ENCODE results near the gene SBNO2.

Gene SBNO2

DNA sequence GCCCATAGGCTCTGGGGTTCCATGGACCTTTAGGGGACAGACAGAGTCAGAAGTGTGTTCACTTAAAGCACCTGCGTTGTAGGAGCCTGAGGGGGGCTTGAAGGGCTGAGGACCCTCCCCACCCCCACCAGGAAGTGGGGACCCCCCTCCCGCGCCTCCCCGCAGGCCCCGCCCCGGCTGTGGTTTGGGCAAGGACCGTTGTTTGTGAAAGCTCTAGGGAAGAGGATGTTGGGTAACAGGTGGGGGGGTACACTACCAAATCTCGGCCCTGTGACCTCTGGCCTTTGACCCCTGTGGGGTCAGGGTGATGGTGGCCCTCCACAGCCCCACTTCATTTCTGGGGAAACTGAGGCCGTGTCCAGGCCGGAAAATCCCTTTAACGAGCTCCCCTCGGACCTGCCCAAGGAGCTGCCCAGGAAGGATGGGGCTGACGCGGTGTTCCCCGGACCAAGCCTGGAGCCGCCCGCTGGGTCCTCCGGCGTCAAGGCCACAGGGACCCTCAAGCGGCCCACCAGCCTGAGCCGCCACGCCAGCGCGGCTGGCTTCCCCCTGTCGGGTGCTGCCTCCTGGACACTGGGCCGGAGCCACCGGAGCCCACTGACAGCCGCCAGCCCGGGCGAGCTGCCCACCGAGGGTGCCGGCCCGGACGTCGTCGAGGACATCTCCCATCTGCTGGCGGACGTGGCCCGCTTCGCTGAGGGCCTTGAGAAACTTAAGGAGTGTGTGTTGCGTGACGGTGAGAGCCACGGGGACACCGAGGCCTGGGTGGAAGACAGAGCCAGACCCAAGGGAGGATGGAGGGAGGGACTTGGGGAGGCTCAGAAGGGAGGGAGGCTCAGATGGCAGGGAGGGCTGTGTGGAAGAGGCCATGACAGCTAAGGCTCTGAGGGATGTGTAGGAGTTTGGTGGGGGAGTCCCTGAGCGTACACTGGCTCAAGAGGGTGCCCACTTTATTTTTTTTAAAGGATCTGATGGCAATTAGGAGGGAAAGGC lies 105.8 kb downstream of the SBNO2 start:
- no peak for DNase-seq

DNA sequence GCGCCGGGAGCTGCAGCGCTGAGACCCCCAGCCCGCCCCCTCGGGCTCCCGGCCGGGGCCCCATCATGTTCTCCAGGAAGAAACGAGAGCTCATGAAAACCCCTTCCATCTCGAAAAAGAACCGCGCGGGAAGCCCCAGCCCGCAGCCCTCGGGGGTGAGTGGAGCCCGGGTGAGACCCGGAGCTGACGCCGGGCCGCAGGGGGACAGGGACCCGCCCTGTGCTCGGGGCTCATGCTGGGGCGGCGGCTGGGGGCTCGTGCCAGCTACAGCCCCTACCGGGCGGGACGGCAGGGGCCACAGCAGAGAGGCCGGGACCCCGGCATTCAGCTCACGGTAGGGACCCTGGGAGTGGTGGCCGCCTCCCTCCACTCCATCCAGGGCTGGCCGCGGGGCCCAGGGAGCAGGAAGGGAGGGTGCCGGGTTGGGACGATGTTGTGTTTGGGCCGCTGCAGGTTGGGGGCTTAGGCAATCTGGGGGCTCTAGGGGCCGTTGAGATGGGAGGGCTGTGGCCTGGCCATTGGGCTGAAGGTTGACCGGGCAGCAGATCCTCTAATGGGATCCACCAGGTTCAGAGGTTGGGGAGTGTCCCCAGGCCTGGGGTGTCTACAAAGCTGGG lies 106.6 kb downstream of the SBNO2 start:
- no peak for DNase-seq

DNA sequence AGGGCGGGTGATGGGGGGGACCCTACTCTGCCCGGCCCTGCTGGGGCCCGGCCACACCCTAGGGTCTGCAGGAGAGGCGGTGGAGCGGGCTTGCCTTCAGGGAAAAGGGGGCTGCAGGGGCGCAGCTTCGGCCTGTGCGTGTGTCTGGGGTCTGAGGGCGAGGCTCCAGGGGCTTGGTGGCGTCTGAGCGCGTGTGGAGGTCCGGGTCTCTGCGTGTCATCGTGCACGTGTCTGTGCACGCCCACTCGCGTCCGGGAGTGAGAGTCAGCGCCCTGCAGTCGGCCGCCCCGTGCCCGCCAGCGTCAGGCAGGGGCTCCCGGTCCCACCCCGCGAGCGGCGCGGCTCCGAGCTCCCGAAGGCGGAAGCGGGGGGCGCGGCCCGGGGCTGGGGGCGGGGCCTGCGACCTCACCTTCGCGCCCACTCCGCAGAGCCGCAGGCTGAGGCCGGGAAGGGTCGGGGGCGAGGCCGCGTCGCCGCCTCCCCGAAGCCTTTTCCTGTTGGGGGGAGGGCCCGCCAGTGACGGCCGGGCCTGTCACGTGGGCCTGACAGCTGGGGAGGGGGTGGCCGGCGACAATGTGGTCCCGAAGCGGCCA lies 107.2 kb downstream of the SBNO2 start, which contains the start of gene ARHGAP45:
Gene ARHGAP45 (plus strand): TSS at position 420 of the 593 bp plus-strand sequence. CDS start 239 bp downstream, outside the sequence.
- DNase-seq, result no peak

DNA sequence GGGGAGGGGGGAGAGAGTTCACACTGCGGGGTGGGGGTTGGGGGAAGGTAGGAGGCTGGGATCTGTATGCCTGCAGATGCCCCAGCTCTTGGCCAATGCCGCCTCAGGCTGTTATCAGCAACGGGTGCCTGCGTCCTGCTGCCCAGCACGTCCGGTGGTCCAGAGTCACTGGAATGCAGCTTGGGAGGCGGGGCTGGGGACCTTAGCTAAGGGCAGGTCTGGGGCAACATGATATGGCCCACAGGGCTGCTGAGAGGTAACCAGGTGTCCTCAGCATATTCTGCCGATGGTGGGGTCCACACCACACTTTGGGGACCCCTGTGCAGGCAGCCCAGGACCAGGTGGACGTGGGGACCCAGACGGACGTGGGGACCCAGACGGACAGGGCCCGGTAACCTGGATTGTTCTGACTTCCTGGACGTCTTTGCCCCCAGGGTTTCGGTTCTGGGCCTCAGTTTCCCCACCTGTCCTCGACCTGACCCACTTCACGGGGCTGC lies 107.8 kb downstream of the SBNO2 start:
- DNase-seq, result no peak

DNA sequence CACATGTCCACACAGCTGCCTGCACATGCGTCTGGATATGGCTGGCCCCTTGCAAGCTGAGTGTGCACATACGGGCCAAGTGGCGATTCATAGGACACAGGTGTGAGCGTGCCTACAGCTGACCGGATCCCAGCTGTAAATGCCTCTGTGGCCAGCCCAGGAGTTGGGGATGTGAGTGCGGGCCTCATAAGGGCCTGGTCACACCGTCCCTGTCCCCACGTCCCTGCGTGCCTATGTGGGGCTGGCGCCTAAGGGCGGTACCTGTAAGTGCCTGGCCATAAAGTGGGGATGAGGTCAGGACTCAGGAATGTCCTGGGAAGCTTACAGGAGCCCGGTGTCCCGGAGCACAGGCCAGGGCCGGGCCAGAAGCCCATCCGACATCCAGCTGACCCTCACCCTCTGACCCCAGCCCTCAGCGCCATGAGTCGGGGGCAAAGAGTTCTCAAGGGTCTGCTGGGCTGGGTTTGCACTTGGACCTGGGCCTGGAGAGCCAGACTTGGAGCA lies 108.4 kb downstream of the SBNO2 start:
- no peak for DNase-seq

DNA sequence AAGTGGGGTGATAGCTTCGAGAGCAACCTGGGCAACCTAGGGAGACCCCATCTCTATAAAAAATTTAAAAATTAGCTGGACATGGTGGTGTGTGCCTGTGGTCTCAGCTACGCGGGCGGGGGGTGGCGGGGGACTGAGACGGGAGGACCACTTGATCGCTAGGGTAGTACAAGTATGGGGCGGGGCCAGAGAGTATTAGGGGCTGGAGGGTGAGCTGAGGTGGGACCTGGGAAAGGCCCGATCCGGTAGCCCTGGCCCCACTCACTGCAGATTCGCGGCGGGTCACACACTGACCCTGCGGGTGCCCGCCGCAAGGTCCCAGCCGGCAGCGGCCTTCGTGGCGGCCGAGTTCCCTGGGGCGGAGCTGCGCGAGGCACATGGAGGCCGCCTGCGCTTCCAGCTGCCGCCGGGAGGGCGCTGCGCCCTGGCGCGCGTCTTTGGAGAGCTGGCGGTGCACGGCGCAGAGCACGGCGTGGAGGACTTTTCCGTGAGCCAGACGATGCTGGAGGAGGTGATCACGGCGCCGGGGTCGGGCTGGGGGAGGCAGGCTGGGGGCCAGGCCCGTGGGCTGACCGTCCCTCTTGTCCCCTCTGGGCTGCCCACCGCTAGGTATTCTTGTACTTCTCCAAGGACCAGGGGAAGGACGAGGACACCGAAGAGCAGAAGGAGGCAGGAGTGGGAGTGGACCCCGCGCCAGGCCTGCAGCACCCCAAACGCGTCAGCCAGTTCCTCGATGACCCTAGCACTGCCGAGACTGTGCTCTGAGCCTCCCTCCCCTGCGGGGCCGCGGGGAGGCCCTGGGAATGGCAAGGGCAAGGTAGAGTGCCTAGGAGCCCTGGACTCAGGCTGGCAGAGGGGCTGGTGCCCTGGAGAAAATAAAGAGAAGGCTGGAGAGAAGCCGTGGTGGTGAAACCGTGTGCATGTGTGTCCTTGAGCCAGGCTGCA lies 109.1 kb downstream of the SBNO2 start:
- peak; percentile 71 for DNase-seq

DNA sequence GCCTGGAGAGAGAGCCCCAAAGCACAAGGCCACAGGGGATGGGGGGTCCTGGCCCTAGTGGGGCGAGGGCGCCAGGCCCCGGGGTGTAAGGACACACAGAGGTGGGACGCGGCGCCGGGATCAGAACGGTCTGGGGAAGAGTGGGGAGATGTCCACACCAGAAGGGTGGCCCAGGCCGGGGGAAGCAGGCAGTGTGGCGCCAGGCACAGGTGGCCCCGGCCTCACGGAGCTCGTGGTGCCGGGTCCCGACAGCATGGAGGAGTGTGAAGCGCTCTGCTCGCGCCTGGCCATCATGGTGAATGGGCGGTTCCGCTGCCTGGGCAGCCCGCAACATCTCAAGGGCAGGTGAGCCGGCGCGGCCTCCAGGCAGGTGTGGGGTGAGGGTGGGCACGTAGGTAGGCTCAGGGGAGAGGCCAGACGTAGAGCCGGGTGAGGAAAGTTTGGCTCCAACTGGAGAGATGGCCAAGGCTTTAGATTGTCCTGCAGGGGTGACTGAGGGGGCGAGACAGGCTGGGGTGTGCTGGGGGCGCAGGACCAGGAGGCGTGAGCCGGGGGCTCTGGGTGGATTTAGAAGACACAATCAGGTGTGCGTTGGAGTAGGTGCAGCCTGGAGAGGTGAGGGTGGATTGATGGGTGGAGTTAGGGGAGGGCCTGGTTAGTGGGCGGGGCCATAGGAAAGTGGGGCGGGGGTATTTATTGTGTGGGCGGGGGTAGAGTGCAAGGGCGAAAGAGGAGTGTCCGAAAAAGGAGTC lies 110.0 kb downstream of the SBNO2 start:
- DNase-seq, result no peak

DNA sequence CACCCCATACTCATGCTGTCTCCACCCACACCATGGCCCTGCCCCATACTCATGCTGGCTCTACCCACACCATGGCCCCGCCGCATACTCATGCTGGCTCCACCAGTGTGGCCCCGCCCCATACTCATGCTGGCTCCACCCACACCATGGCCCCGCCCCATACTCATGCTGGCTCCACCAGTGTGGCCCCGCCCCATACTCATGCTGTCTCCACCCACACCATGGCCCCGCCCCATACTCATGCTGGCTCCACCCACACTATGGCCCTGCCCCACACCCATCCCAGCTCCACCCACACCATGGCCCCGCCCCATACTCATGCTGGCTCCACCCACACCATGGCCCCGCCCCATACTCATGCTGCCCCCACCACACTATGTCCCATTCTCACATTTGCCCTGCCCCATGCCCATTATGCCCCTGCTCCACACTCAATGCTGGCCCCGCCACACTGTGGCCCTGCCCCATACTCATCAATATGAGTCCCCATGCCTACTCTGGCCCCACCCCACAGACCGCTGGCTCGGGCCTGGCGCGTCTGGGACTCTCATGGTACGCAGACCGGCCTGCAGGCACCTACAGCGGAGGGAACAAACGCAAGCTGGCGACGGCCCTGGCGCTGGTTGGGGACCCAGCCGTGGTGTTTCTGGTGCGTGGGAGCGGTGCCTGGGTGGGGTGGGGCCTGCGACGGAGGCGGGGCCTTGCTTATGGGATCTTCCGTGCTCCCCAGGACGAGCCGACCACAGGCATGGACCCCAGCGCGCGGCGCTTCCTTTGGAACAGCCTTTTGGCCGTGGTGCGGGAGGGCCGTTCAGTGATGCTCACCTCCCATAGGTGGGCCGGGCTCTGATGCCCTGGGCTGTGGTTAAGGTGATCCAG lies 110.8 kb downstream of the SBNO2 start:
- DNase-seq, result no peak

DNA sequence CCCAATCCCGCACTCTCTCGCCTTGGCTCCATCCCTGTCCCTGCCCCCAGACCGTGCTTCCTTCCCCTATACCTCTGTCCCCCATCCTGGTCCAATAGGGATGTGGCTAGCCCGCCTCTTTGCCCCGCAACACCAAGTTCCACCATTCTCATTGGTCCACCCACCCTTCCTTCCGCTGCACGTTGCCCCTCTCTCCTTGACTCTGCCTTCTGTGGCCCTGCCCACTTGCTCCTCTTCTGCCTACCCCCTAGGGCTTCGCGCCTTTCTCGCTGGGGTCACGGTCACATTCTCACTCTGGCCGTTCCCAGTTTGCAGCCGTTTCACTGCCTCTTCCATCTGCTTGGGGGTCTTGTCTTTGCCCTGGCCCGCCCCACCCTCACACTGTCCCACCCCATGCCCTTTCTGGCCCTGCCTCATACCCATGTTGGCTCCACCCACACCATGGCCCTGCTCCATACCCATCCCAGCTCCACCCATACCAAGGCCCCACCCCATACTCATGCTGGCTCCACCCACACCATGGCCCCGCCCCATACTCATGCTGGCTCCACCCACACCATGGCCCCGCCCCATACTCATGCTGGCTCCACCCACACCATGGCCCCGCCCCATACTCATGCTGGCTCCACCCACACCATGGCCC lies 111.6 kb downstream of the SBNO2 start:
- DNase-seq, result no peak

DNA sequence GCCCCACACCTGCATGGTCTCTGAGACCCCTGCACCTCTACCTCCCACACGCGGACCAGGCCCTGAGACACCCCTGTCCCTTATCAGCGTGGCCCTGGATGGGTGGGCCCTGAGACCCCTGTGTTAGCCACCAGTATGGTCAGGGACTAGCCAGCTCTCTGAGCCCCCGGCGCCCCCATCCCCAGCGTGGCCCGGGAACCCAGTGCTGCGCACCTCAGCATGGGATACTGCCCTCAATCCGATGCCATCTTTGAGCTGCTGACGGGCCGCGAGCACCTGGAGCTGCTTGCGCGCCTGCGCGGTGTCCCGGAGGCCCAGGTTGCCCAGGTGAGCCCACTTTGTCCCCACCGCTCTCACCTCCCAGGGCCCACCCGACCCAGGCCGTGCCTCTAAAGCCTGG lies 112.1 kb downstream of the SBNO2 start:
- no peak for DNase-seq

DNA sequence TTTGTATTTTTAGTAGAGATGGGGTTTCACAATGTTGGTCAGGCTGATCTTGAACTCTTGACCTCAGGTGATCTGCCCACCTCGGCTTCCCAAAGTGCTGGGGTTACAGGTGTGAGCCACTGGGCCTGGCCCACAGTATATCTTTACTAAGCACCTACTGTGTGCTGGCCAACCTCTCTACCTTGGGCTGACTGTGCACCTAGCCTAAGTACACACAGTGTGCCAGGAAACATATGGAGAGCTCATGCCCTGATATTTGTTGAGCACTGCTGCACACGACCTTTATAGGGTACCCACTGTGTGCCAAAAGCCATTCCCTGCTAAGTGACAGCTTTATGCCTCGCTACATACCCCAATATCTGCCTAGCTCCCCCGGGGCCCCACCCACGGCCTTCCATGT lies 113.4 kb downstream of the SBNO2 start:
- DNase-seq, result no peak

DNA sequence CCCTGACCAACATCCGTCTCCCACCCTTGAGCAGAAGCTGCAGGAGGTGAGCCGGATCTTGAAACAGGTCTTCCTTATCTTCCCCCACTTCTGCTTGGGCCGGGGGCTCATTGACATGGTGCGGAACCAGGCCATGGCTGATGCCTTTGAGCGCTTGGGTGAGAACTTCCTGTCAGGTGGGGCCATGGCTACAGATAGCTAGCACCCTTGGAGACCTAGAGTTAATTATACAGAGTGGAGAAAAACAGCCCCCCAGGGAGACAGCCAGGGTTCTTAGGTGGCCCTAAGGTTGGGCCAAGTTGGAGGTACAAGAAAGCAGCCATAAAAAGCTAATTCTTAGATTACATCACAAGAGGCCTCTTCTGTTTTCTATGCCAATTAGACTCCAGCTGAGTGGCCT lies 116.0 kb downstream of the SBNO2 start:
- DNase-seq, result no peak

Measured in left hindlimb (tissue), 1 donor.